AG04449 (cell line): Measurements from ENCODE around the gene VSIR.

Experiments used
- CTCF ChIA-PET: fragments of 350-600 bp; formaldehyde crosslinking; extraction: SDS; loops from one replicate; lab custom pipeline; 2021; ENCODE audit warnings: antibody characterized with exemption; lab: Yijun Ruan, JAX
- POLR2A ChIA-PET: fragments of 400-600, 350-600 bp; formaldehyde crosslinking; extraction: SDS; loops from one replicate; lab custom pipeline; 2020; ENCODE audit warnings: antibody characterized with exemption, inconsistent platforms; lab: Yijun Ruan, JAX
- DNase-seq: peaks from one replicate; pipeline ENCODE4 v3.0.0-alpha.2; 2010; ENCODE audit warnings: low read depth, low spot score
- H3K4me3 ChIP-seq: 2 replicates; pipeline ENCODE4 v1.5.1; 2011; ENCODE audit warnings: low read depth, mild to moderate bottlenecking, control low read depth, low read length
- TF ChIP-seq, protein P1 (sequence below): IDR thresholded peaks from one replicate; pipeline ENCODE4 v1.5.1; 2011; ENCODE audit warnings: mild to moderate bottlenecking, moderate library complexity, low read length, control low read depth, inconsistent platforms; ENCODE audit not compliant: insufficient read depth; ENCODE audit errors: missing control alignments

Gene VSIR

DNA sequence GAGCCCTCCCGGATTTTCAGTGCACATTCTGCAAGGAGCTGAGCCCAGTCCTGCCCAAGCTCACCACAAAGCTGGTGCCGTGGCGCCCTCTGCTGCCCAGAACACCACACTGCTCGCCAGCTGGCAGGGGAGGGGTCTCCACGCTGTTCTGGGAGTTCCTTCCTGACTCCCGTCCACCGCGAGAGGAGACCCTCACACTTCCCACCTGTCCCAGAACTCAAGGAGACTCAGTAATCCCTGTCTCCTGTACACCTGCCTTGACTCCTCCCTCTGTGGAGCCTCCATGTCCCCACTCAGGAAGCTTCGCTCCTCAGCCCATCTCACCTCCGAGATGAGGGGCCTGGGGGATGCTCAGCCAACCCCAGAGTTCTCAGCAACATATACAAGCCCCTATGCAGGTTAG is 65.0 kb downstream of the VSIR start:
- no peak for DNase-seq
- TF ChIP-seq, protein P1, sequence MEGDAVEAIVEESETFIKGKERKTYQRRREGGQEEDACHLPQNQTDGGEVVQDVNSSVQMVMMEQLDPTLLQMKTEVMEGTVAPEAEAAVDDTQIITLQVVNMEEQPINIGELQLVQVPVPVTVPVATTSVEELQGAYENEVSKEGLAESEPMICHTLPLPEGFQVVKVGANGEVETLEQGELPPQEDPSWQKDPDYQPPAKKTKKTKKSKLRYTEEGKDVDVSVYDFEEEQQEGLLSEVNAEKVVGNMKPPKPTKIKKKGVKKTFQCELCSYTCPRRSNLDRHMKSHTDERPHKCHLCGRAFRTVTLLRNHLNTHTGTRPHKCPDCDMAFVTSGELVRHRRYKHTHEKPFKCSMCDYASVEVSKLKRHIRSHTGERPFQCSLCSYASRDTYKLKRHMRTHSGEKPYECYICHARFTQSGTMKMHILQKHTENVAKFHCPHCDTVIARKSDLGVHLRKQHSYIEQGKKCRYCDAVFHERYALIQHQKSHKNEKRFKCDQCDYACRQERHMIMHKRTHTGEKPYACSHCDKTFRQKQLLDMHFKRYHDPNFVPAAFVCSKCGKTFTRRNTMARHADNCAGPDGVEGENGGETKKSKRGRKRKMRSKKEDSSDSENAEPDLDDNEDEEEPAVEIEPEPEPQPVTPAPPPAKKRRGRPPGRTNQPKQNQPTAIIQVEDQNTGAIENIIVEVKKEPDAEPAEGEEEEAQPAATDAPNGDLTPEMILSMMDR: peak; percentile 77
- POLR2A ChIA-PET: no interaction called here
- CTCF ChIA-PET: interaction anchor here (0.8 to 6.2 kb wide), 15 partner anchors 13 to 406 kb away, joined by 3 to 73 read pairs (median 3); partner anchors contain the start of gene SLC29A3
- no peak overlapping the region for H3K4me3 ChIP-seq

DNA sequence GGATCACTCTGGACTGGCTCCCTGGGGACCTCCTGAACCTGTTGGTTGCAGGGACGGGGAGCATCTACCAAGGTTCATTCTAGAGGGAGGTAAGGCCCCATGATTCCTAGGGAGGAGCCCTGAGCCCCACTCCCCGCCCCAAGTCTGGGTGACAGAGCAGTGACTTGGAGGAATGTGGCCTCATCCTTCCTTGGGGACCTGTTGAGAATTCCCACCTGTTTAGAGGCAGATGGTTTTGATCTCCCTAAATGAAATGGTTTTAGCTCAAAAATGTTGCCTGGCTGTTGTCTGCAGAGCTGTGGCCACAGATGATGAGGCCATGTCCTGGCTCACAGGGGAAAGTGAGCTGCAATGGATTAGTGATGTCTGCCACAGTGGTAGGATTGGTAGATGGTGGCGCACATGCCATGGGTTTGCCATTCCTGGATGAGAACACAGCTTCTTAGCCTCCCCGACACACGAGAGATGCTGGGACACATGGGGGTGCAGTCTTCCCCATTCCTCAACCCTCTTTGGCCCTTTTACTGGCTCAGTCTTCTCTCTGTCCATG is 66.0 kb downstream of the VSIR start:
- POLR2A ChIA-PET: no interaction called here

DNA sequence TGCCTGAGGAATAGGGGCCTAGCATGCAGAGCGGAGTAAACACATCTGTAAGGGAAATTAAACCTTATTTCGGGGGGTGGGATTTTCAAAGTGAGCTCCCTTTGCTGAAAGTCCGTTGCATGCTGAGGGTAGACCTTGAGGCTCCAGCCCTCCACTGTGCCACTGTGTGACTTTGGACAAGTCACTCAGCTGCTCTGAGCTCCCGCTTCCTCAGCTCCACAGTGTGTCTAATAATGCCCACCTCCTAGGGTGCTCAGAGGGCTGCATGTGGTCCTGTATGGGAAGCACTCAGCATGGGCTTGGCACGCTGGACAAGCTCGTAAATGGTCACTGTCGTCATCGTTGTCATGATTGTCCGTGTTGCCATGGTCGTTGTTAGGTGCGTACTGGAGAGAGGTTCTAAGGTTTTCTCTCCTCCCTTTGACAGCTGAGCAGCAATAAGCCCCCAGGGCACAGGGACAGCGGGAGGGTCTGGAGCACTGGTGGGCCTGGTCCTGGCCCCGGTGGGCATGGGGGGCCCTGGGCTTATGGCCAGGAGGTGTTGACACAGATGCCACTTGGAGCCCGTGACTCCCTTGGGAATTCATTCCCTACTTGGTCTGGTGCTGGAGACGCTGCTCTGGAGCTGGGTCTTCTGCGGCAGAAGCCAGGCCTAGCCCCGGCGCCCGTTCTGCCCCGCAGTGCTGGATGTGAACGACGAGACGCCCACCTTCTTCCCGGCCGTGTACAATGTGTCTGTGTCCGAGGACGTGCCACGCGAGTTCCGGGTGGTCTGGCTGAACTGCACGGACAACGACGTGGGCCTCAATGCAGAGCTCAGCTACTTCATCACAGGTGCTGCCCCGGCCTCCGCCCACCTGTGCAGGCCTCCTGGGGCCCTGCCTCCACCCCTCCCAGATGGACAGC is 66.9 kb downstream of the VSIR start:
- TF ChIP-seq, protein P1: no peak
- DNase-seq: no peak
- ChIA-PET POLR2A (no interaction called here), CTCF (interaction anchor here (0.8 to 6.2 kb wide), 9 partner anchors 10 to 390 kb away, joined by 3 to 73 read pairs (median 5); partner anchors contain the start of gene SLC29A3)
- no peak overlapping the region for H3K4me3 ChIP-seq

More for the DNA sequence above, 66.0 kb downstream of the VSIR start:
- CTCF ChIA-PET: interaction anchor here (0.7 to 6.2 kb wide), 7 partner anchors 10 to 391 kb away, joined by 3 to 73 read pairs (median 8); partner anchors contain the start of gene SLC29A3
- H3K4me3 ChIP-seq: no peak overlapping the region
- TF ChIP-seq, protein P1: no peak
- DNase-seq: no peak

DNA sequence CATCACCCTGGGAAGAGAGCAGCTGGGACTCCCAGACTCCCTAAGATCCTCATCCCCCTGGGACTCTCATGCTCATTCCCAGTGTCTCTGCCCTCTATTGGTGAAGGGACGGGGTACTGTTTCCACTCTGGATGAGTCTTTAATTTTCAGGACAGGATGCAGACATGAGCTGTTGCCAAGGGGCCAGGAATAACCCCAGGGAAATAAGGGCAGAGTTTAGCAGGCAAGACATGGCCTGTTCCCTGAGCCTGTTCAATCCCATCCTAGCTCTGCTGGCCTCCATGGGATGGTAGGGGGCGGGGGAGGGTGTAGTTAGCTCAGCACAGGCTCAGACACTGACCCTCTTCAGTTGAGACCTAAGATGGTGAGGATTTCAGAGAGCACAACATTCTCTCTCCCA is 67.7 kb downstream of the VSIR start:
- CTCF ChIA-PET: interaction anchor here (0.8 to 6.2 kb wide), 8 partner anchors 10 to 402 kb away, joined by 3 to 73 read pairs (median 5); partner anchors contain the start of gene SLC29A3
- H3K4me3 ChIP-seq: no peak overlapping the region
- no peak for DNase-seq
- POLR2A ChIA-PET: no interaction called here
- TF ChIP-seq, protein P1: no peak

DNA sequence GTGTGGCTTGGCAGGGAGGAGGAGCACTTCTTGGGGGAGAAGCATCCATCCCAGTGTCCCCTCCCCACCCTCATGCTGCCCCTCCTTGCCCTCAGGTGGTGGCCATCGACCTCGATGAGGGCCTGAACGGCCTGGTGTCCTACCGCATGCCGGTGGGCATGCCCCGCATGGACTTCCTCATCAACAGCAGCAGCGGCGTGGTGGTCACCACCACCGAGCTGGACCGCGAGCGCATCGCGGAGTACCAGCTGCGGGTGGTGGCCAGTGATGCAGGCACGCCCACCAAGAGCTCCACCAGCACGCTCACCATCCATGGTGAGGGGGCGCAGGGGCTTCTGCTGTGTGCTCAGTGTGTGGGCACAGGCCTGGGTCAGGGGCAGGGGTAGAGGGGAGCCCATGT is 68.5 kb downstream of the VSIR start:
- CTCF ChIA-PET: interaction anchor here (1.1 to 6.2 kb wide), 5 partner anchors 9 to 401 kb away, joined by 3 to 73 read pairs (median 5); partner anchors contain the start of gene SLC29A3
- TF ChIP-seq, protein P1: no peak
- DNase-seq: no peak
- POLR2A ChIA-PET: no interaction called here
- no peak overlapping the region for H3K4me3 ChIP-seq

DNA sequence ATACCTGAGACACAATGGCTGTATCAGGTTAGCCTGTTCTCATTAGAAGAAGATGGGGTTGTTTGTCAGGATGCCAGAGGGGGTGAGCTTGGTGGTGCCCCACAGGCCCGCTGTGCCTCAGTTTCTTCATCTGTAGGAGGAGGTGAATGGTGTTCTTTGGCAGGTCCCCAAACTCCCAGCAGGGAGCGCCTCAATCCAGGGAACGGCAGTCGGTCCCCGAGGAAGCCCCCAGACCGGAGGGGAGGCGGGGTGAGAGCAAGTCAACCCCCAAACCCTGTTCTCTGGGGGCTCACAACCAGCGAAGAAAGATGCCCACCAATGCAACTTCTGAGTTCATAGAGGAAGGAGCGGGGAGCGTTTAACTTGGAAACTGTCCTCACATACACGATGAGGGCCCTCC is 69.7 kb downstream of the VSIR start:
- TF ChIP-seq, protein P1: no peak
- CTCF ChIA-PET: interaction anchor here (1.1 to 2.4 kb wide), 3 partner anchors 9 to 108 kb away, joined by 3 to 6 read pairs (median 3); no protein-coding TSS in a partner anchor
- no peak overlapping the region for H3K4me3 ChIP-seq
- DNase-seq: no peak
- POLR2A ChIA-PET: no interaction called here
